Measurements from ENCODE around the gene ANKRD42. TPM values are rescaled to one million over a fixed set of nuclear protein-coding genes. Genes with fewer than 3 reads are reported as not detected.

The ANKRD42 gene
- total and polyA plus RNA-seq, 2 donors (not counting 1 experiment from before 2014, with no cell fraction given): 6.5 to 17.5 TPM

DNA sequence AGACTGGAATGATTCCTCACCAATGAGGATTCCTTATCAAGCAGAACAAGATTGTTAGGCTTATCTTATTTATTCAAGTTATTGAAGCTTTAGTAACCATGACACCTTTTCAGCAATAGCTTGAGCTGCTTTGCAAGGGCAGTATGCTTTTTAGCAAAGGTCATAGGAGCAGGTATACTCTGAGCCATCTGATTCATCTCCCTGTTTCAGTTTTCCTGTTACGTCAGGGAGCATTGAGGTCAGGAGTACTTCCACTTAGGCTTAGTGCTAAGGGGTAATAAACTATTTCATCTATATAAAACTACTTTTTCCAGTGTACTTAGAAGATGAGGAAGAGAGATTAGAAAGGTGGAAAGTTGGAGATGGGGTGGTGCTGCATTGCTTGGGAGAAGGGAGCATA, 17.7 kb upstream of the ANKRD42 start:
- TF ChIP-seq, protein P1, sequence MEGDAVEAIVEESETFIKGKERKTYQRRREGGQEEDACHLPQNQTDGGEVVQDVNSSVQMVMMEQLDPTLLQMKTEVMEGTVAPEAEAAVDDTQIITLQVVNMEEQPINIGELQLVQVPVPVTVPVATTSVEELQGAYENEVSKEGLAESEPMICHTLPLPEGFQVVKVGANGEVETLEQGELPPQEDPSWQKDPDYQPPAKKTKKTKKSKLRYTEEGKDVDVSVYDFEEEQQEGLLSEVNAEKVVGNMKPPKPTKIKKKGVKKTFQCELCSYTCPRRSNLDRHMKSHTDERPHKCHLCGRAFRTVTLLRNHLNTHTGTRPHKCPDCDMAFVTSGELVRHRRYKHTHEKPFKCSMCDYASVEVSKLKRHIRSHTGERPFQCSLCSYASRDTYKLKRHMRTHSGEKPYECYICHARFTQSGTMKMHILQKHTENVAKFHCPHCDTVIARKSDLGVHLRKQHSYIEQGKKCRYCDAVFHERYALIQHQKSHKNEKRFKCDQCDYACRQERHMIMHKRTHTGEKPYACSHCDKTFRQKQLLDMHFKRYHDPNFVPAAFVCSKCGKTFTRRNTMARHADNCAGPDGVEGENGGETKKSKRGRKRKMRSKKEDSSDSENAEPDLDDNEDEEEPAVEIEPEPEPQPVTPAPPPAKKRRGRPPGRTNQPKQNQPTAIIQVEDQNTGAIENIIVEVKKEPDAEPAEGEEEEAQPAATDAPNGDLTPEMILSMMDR (conservative IDR thresholded peaks at IDR 0.05 in 1 of 2, IDR thresholded peaks at IDR 0.05 in 1 of 2; ENCODE audit: low read depth in 1 of 2, low read length in 2 of 2): no peak
- no peak for TF ChIP-seq EZH2 (IDR thresholded peaks at IDR 0.05; ENCODE audit: low read length, missing control alignments)
- no peaks in the 10 kb centered on the region for H4K20me1 ChIP-seq (ENCODE audit: control insufficient read depth, extremely low read depth, insufficient read depth, low read length)

DNA sequence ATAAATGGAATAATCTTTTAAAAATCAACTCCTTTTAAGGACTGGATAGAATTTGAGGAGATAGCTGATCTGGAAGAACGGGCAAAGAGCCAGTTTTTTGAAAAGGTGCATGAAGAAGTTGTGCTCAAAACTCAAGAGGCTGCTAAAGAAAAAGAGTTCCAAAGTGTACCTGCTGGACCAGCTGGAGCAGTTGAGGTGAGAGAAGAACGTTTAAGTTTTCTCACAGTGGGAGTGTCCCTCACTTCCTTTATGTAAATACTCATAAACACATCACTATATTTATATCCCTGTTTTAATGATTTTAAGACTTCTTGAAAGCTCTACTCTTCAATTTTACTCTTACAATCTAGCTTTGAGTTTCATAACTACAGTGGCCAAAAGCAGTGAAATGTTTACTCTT, 11.7 kb upstream of the ANKRD42 start:
- DNase-seq (ENCODE audit: low read depth in 2 of 2): no peak
- Histone ChIP-seq H3K4me3 (replicated peaks in 1 of 4; ENCODE audit: control extremely low read depth in 1 of 4, insufficient read depth in 1 of 4, low read depth in 3 of 4, low read length in 4 of 4) (no peak overlapping the region), H3K9ac (ENCODE audit: insufficient read depth, low read length) (no peak overlapping the region), H3K36me3 (ENCODE audit: control insufficient read depth, insufficient read depth, low read length) (peaks cover 12% of the 10 kb centered on the region), H3K79me2 (ENCODE audit: control insufficient read depth, insufficient read depth, low read length) (no peaks in the 10 kb centered on the region), H3K4me2 (ENCODE audit: extremely low read depth, insufficient read depth, low read length) (no peak overlapping the region), H3K27ac (ENCODE audit: insufficient read depth, low read length) (no peak overlapping the region), H2AFZ (ENCODE audit: low read length) (no peak overlapping the region), H3K9me3 (ENCODE audit: control insufficient read depth, insufficient read depth, low read depth, low read length) (no peaks in the 10 kb centered on the region), H4K20me1 (ENCODE audit: control insufficient read depth, extremely low read depth, insufficient read depth, low read length) (no peaks in the 10 kb centered on the region), H3K4me1 (ENCODE audit: control insufficient read depth, extremely low read depth, insufficient read depth, low read length) (no peaks in the 10 kb centered on the region), H3K27me3 (ENCODE audit: control insufficient read depth, insufficient read depth, low read length) (no peaks in the 10 kb centered on the region)
- no peak for TF ChIP-seq EZH2 (IDR thresholded peaks at IDR 0.05; ENCODE audit: low read length, missing control alignments)
- TF ChIP-seq, protein P1 (conservative IDR thresholded peaks at IDR 0.05 in 1 of 2, IDR thresholded peaks at IDR 0.05 in 1 of 2; ENCODE audit: low read depth in 1 of 2, low read length in 2 of 2): no peak

More for the DNA sequence above, 17.7 kb upstream of the ANKRD42 start:
- Histone ChIP-seq H3K36me3 (ENCODE audit: control insufficient read depth, insufficient read depth, low read length) (peaks cover 1% of the 10 kb centered on the region), H3K27ac (ENCODE audit: insufficient read depth, low read length) (no peak overlapping the region), H3K79me2 (ENCODE audit: control insufficient read depth, insufficient read depth, low read length) (peaks cover 45% of the 10 kb centered on the region), H3K9me3 (ENCODE audit: control insufficient read depth, insufficient read depth, low read depth, low read length) (no peaks in the 10 kb centered on the region), H3K27me3 (ENCODE audit: control insufficient read depth, insufficient read depth, low read length) (no peaks in the 10 kb centered on the region), H3K9ac (ENCODE audit: insufficient read depth, low read length) (no peak overlapping the region), H2AFZ (ENCODE audit: low read length) (no peak overlapping the region), H3K4me3 (replicated peaks in 1 of 4; ENCODE audit: control extremely low read depth in 1 of 4, insufficient read depth in 1 of 4, low read depth in 3 of 4, low read length in 4 of 4) (no peak overlapping the region), H3K4me2 (ENCODE audit: extremely low read depth, insufficient read depth, low read length) (no peak overlapping the region), H3K4me1 (ENCODE audit: control insufficient read depth, extremely low read depth, insufficient read depth, low read length) (peaks cover 3% of the 10 kb centered on the region)
- DNase-seq (ENCODE audit: low read depth in 2 of 2): no peak

DNA sequence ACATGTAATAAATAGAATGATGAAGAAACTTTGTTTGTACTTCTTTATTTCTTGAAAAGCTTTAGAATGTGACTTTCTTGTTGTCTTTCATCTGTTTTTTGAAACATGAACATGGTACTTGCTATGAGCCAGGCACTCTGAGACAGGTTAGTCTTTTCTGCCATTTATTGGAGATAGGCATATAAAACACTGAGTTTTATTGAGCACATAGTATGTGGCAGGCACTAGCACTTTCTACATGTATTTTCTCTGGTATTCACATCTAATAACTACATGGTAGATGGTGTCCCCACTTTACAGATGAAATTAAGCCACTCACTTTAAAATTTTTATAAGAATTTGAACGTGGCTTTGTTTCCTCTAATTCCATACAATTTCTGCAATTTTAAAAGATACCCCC, 7.7 kb upstream of the ANKRD42 start:
- no peaks in the 10 kb centered on the region for H3K9me3 ChIP-seq (ENCODE audit: control insufficient read depth, insufficient read depth, low read depth, low read length)
- TF ChIP-seq, protein P1 (conservative IDR thresholded peaks at IDR 0.05 in 1 of 2, IDR thresholded peaks at IDR 0.05 in 1 of 2; ENCODE audit: low read depth in 1 of 2, low read length in 2 of 2): no peak
- no peak for TF ChIP-seq EZH2 (IDR thresholded peaks at IDR 0.05; ENCODE audit: low read length, missing control alignments)
- peaks cover 10% of the 10 kb centered on the region for H3K36me3 ChIP-seq (ENCODE audit: control insufficient read depth, insufficient read depth, low read length)
- no peaks in the 10 kb centered on the region for H3K4me1 ChIP-seq (ENCODE audit: control insufficient read depth, extremely low read depth, insufficient read depth, low read length)
- H3K79me2 ChIP-seq (ENCODE audit: control insufficient read depth, insufficient read depth, low read length): no peaks in the 10 kb centered on the region
- DNase-seq (ENCODE audit: low read depth in 2 of 2): no peak
- H3K27ac ChIP-seq (ENCODE audit: insufficient read depth, low read length): no peak overlapping the region
- H3K27me3 ChIP-seq (ENCODE audit: control insufficient read depth, insufficient read depth, low read length): no peaks in the 10 kb centered on the region
- no peak overlapping the region for H2AFZ ChIP-seq (ENCODE audit: low read length)
- H3K4me2 ChIP-seq (ENCODE audit: extremely low read depth, insufficient read depth, low read length): no peak overlapping the region
- H3K9ac ChIP-seq (ENCODE audit: insufficient read depth, low read length): no peak overlapping the region
- H4K20me1 ChIP-seq (ENCODE audit: control insufficient read depth, extremely low read depth, insufficient read depth, low read length): no peaks in the 10 kb centered on the region
- H3K4me3 ChIP-seq (replicated peaks in 1 of 4; ENCODE audit: control extremely low read depth in 1 of 4, insufficient read depth in 1 of 4, low read depth in 3 of 4, low read length in 4 of 4): no peak overlapping the region
